B cell (primary cell): ENCODE data around the gene UNC5A.

Experiments
- EZH2 ChIP-seq: IDR thresholded peaks from 2 replicates; pipeline ENCODE4 v1.6.1; 2012; ENCODE audit warnings: borderline replicate concordance, low read depth, mild to moderate bottlenecking, moderate library complexity, low read length; ENCODE audit not compliant: insufficient read depth, poor library complexity, severe bottlenecking
- TF ChIP-seq, protein P1 (sequence below): fragments of 200-600 bp; IDR thresholded peaks from one replicate; pipeline ENCODE4 v1.8.0; 2022; ENCODE audit warnings: antibody characterized with exemption, mild to moderate bottlenecking

DNA sequence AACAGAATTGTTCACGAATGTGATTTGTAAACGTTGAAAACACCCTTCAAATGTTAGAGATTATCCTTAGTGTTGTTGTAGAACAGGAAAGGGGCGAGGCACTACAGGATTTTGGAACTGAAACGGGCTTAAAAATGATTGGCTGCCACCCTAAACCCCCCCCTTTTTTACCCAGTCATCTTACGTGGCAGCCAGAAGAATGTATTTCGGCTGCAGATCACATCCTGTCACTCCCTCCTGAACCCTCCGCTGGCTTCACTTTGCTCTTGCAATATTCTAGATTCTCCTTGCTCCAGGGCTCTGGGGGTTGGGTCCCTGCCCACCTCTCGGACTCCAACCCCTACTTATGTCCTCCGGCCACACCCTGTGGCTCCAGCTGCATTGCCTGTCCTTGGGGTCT lies 13.9 kb upstream of the UNC5A start:
- no peak for TF ChIP-seq EZH2
- TF ChIP-seq, protein P1, sequence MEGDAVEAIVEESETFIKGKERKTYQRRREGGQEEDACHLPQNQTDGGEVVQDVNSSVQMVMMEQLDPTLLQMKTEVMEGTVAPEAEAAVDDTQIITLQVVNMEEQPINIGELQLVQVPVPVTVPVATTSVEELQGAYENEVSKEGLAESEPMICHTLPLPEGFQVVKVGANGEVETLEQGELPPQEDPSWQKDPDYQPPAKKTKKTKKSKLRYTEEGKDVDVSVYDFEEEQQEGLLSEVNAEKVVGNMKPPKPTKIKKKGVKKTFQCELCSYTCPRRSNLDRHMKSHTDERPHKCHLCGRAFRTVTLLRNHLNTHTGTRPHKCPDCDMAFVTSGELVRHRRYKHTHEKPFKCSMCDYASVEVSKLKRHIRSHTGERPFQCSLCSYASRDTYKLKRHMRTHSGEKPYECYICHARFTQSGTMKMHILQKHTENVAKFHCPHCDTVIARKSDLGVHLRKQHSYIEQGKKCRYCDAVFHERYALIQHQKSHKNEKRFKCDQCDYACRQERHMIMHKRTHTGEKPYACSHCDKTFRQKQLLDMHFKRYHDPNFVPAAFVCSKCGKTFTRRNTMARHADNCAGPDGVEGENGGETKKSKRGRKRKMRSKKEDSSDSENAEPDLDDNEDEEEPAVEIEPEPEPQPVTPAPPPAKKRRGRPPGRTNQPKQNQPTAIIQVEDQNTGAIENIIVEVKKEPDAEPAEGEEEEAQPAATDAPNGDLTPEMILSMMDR, result no peak
